ENCODE measurements around the gene PDCD2L.

DNA sequence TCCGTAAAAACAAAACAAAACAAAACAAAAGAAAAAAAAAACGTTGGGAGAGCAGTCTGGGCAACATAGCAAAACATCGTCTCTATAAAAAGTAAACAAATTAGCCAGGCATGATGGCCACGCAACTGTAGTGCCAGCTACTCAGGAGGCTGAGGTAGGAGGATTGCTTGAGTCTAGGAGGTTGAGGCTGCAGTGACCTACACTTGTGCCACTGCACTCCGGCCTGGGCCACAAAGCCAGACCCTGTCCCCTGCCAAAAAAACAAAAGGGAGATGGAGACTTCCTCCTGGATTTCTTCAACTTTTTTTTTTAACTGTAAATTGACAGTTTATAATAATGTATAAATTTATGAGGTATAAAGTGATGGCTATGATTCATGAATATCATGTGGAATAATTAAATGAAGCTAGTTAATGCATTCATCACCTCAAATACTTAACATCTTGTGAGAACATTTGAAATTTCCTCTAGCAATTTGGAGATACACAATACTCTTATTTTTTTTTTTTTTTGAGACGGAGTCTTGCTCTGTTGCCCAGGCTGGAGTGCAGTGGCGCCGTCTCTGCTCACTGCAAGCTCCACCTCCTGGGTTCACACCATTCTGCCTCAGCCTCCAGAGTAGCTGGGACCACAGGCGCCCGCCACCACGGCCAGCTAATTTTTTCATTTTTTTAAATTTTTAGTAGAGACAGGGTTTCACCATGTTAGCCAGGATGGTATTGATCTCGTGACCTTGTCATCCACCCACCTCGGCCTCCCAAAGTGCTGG is 1.9 kb downstream of the PDCD2L start:
- TF ChIP-seq, protein P1, sequence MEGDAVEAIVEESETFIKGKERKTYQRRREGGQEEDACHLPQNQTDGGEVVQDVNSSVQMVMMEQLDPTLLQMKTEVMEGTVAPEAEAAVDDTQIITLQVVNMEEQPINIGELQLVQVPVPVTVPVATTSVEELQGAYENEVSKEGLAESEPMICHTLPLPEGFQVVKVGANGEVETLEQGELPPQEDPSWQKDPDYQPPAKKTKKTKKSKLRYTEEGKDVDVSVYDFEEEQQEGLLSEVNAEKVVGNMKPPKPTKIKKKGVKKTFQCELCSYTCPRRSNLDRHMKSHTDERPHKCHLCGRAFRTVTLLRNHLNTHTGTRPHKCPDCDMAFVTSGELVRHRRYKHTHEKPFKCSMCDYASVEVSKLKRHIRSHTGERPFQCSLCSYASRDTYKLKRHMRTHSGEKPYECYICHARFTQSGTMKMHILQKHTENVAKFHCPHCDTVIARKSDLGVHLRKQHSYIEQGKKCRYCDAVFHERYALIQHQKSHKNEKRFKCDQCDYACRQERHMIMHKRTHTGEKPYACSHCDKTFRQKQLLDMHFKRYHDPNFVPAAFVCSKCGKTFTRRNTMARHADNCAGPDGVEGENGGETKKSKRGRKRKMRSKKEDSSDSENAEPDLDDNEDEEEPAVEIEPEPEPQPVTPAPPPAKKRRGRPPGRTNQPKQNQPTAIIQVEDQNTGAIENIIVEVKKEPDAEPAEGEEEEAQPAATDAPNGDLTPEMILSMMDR (IDR thresholded peaks at IDR 0.05; ENCODE audit: poor library complexity) = no peak
- TF ChIP-seq EZH2phosphoT487 (IDR thresholded peaks at IDR 0.05; ENCODE audit: low read depth, severe bottlenecking, unreplicated experiment) = no peak

Measured in hepatocyte (in vitro differentiated cells).